ENCODE measurements around the gene GSE1.

GSE1 gene

DNA sequence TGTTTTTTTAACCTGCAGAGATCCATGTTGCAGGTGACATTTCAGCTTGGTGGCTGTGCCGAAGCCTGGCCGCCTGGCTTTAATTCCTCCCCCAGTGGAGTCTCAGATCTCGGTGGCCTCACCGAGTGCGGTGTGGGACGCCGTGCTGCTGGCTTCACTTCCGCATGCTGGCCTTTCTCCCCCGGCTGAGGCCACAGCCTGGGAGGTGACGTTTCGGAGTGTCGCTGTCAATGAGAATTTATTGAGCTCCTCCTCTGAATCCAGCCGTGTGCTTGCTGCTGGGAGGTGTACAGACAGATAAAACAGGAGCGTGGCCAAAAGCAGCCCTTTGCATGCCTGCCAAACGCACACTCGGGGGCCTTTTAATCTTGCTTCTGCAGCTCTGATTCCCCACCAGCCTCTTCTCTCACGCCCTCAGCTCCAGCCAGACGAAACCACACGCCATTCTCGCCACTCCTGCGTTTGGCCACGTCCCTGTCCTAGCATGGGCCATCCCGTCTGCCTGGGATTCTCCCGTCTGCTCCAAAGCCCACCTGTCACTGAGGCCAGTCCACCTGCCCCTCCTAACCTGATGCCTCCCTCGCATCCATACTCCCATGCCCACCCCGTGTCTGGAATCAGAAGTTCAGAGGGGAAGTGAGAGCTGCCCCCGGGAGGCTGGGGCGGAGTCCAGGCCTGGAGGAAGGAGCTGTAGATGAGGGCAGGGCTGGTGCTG is 3.6 kb downstream of the GSE1 start:
- peak overlapping the region; percentile 54 for H3K4me3 ChIP-seq (ENCODE audit: low read depth, low read length)
- TF ChIP-seq MAX (IDR thresholded peaks at IDR 0.05; ENCODE audit: low read depth, low read length) = no peak
- no peak for TF ChIP-seq POLR2A (IDR thresholded peaks at IDR 0.05; ENCODE audit: extremely low read depth, insufficient read length)
- TF ChIP-seq, protein P1, sequence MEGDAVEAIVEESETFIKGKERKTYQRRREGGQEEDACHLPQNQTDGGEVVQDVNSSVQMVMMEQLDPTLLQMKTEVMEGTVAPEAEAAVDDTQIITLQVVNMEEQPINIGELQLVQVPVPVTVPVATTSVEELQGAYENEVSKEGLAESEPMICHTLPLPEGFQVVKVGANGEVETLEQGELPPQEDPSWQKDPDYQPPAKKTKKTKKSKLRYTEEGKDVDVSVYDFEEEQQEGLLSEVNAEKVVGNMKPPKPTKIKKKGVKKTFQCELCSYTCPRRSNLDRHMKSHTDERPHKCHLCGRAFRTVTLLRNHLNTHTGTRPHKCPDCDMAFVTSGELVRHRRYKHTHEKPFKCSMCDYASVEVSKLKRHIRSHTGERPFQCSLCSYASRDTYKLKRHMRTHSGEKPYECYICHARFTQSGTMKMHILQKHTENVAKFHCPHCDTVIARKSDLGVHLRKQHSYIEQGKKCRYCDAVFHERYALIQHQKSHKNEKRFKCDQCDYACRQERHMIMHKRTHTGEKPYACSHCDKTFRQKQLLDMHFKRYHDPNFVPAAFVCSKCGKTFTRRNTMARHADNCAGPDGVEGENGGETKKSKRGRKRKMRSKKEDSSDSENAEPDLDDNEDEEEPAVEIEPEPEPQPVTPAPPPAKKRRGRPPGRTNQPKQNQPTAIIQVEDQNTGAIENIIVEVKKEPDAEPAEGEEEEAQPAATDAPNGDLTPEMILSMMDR (IDR thresholded peaks at IDR 0.05; ENCODE audit: low read depth, low read length) = no peak
- no peak for TF ChIP-seq MYC (IDR thresholded peaks at IDR 0.05; ENCODE audit: low read depth, low read length)
- DNase-seq (ENCODE audit: low read depth) = peak; percentile 88

- TF ChIP-seq POLR2A (IDR thresholded peaks at IDR 0.05; ENCODE audit: extremely low read depth, insufficient read length) (no peak), MAX (IDR thresholded peaks at IDR 0.05; ENCODE audit: low read depth, low read length) (no peak), MYC (IDR thresholded peaks at IDR 0.05; ENCODE audit: low read depth, low read length) (no peak)
- TF ChIP-seq, protein P1 (IDR thresholded peaks at IDR 0.05; ENCODE audit: low read depth, low read length) = no peak
- no peak overlapping the region for H3K4me3 ChIP-seq (ENCODE audit: low read depth, low read length)
- DNase-seq (ENCODE audit: low read depth) = no peak
These were observed 4.8 kb downstream of the GSE1 start for GRCh38 chr16:85617948-85618347.

DNA sequence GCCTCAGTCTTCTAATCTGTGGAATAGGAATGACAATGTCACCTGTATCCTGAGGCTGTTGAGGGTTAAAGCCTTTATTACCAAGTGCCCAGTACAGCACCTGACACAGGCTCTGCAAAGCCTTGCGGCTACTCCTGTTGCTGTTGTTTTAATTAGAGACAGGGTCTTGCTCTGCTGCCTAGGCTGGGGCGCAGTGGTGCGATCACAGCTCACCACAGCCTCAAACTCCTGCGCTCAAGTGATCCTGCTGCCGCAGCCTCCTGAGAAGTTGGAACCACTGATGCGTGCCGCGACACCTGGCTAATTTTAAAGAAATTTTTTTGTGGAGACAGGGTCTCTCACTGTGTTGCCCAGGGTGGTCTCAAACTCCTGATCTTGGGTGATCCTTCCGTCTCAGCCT is 5.4 kb downstream of the GSE1 start:
- no peak for DNase-seq (ENCODE audit: low read depth)
- TF ChIP-seq, protein P1 (IDR thresholded peaks at IDR 0.05; ENCODE audit: low read depth, low read length) = no peak
- TF ChIP-seq MAX (IDR thresholded peaks at IDR 0.05; ENCODE audit: low read depth, low read length) = no peak
- no peak for TF ChIP-seq POLR2A (IDR thresholded peaks at IDR 0.05; ENCODE audit: extremely low read depth, insufficient read length)
- H3K4me3 ChIP-seq (ENCODE audit: low read depth, low read length) = no peak overlapping the region

GRCh38 chr16:85619101-85619891 is 6.2 kb downstream of the GSE1 start:
- TF ChIP-seq MAX (IDR thresholded peaks at IDR 0.05; ENCODE audit: low read depth, low read length) (no peak), POLR2A (IDR thresholded peaks at IDR 0.05; ENCODE audit: extremely low read depth, insufficient read length) (no peak), MYC (IDR thresholded peaks at IDR 0.05; ENCODE audit: low read depth, low read length) (no peak)
- TF ChIP-seq, protein P1 (IDR thresholded peaks at IDR 0.05; ENCODE audit: low read depth, low read length) = no peak
- DNase-seq (ENCODE audit: low read depth) = no peak
- no peak overlapping the region for H3K4me3 ChIP-seq (ENCODE audit: low read depth, low read length)

GRCh38 chr16:85620374-85620773 is 7.3 kb downstream of the GSE1 start:
- DNase-seq (ENCODE audit: low read depth) = no peak
- TF ChIP-seq MYC (IDR thresholded peaks at IDR 0.05; ENCODE audit: low read depth, low read length) (no peak), POLR2A (IDR thresholded peaks at IDR 0.05; ENCODE audit: extremely low read depth, insufficient read length) (no peak), MAX (IDR thresholded peaks at IDR 0.05; ENCODE audit: low read depth, low read length) (no peak)
- TF ChIP-seq, protein P1 (IDR thresholded peaks at IDR 0.05; ENCODE audit: low read depth, low read length) = no peak
- no peak overlapping the region for H3K4me3 ChIP-seq (ENCODE audit: low read depth, low read length)

All from NB4 (cell line).